Spinal cord (tissue), 10 donors: ENCODE data around the gene FASN. TPM values are rescaled to one million over a fixed set of nuclear protein-coding genes. Genes with fewer than 3 reads are reported as not detected.
A peak's percentile ranks its signal among the peaks of the same experiment; 100 is the strongest.

Experiments used
- DNase-seq, 6 donors: peaks; one replicate each; pipeline versions ENCODE4 v3.0.0 to v3.0.0-alpha.2; 2013 to 2015; ENCODE audit warnings: low spot score in 6 of 6, low read depth in 4 of 6
- H3K27ac ChIP-seq: one replicate; pipeline ENCODE4 v1.5.1; 2013; ENCODE audit warnings: low read depth, low read length, control low read depth
- H3K27me3 ChIP-seq: one replicate; pipeline ENCODE4 v1.6.1; 2013; ENCODE audit warnings: low read length; ENCODE audit not compliant: control insufficient read depth, insufficient read depth
- H3K36me3 ChIP-seq: one replicate; pipeline ENCODE4 v1.6.1; 2013; ENCODE audit warnings: low read length; ENCODE audit not compliant: control insufficient read depth, insufficient read depth
- H3K4me1 ChIP-seq: one replicate; pipeline ENCODE4 v1.6.1; 2013; ENCODE audit warnings: low read length; ENCODE audit not compliant: control insufficient read depth, insufficient read depth
- H3K4me3 ChIP-seq: one replicate; pipeline ENCODE4 v1.5.1; 2013; ENCODE audit warnings: low read depth, low read length, control low read depth
- H3K9me3 ChIP-seq: one replicate; pipeline ENCODE4 v1.6.1; 2013; ENCODE audit warnings: low read length; ENCODE audit not compliant: control insufficient read depth, insufficient read depth
- WGBS: methylation state at CpG from one replicate; pipeline ENCODE4 v1.1.5; 2013; ENCODE audit warnings: missing lambda C conversion rate; ENCODE audit not compliant: insufficient coverage; 5-methylcytosine and 5-hydroxymethylcytosine counted together
- polyA plus RNA-seq, 2 donors: library from polyadenylated mRNA; unstranded; fragments of 120-200 nt; gene quantifications; one replicate each; pipeline ENCODE4 v1.2.1, GENCODE V29; 2013; ENCODE audit not compliant: insufficient read length in 2 of 2
- total RNA-seq, 2 donors: library from RNA; depleted of rRNA in 1 of 2; stranded (reverse); fragments of 120-200 nt in 1 of 2; fragments of >200 nt in 1 of 2; gene quantifications; one replicate each; pipeline versions ENCODE4 v1.2.3 to v1.2.4, GENCODE V29; 2013 to 2014
- donor health status: healthy.

Gene FASN
- total and polyA plus RNA-seq, 4 donors = 57.7 to 184 (median 110) TPM

DNA sequence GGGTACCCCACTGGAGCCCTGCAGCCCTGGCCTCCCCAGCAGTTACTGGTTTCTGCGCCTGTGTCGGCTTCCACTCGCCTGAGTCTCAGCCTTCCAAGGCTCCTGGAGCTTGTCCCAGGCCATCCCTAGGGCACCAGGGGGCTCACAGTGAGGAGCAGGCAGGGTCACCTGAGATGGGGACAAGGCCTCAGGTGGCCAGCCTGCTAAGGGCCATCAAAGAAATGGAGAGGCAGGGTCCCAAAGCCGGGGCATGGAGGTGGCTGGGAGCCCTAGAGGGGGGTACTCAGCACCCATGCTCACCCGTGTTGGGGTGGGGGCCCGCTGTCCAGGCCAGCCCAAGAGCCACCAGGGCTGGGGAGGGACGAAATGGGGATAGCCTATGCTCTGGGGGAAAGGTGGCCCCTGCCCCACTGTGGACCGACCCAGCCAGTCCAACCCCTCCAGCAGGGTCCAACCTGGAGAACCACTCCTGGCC, 1.3 kb downstream of the FASN start:
- peaks cover 72% of the 10 kb centered on the region for H3K36me3 ChIP-seq
- H3K9me3 ChIP-seq = no peaks in the 10 kb centered on the region
- H3K4me1 ChIP-seq = peaks cover 44% of the 10 kb centered on the region
- H3K4me3 ChIP-seq = peak overlapping the region; percentile 57
- H3K27ac ChIP-seq = peak overlapping the region; percentile 52
- 41% methylated on average over 8 of the region's 8 CpGs for WGBS
- no peaks in the 10 kb centered on the region for H3K27me3 ChIP-seq
- no peak for DNase-seq

- Histone ChIP-seq H3K36me3 (peaks cover 72% of the 10 kb centered on the region), H3K27ac (no peak overlapping the region)
Observed at GRCh38 chr17:82095777-82096708, 2.0 kb downstream of the FASN start.

DNA sequence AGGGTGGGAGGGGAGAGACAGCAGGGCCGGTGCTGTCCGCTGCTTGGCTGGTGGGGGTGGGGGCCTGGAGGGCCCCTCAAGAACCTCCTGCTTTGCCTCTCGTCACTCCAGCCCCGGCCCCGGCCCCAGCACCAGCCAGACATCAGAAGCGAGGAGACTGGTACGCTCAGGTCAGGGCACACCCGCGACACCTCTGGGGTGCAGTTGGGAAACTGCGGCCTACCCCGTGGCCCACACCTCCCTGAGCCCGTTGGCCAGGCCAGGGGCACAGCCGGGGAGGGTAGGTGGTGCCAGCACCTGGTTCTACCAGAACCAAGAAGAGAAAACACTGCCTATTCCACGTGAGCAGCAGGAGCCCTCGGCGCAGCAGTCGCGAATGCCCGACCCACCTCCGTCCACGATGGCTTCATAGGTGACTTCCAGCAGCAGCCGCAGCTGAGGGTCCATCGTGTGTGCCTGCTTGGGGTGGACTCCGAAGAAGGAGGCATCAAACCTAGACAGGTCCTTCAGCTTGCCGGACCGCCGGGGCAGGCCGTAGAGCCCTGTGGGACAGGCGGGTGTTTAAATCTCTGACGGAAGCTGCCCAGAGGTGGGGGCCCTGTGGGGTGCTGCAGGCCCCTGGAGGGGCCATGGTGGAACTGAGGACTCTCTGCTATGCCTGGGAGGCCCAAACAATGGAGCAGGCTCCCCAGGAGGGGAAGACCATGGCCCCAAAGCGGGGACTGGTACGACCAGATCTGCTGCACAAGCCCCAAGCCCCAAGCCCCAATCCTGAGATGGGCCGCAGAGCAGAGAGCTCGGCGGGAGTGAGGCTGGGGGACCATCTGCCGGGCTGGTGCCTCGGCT, 2.9 kb downstream of the FASN start:
- no peak overlapping the region for H3K4me3 ChIP-seq
- no peak overlapping the region for H3K27ac ChIP-seq
- peaks cover 31% of the 10 kb centered on the region for H3K4me1 ChIP-seq
- H3K9me3 ChIP-seq = no peaks in the 10 kb centered on the region
- no peaks in the 10 kb centered on the region for H3K27me3 ChIP-seq
- no peak for DNase-seq
- peaks cover 72% of the 10 kb centered on the region for H3K36me3 ChIP-seq
- 88% methylated on average over 37 of the region's 37 CpGs for WGBS

More at GRCh38 chr17:82095777-82096708, 2.0 kb downstream of the FASN start:
- Histone ChIP-seq H3K4me1 (peaks cover 38% of the 10 kb centered on the region), H3K4me3 (peak overlapping the region; percentile 57), H3K9me3 (no peaks in the 10 kb centered on the region), H3K27me3 (no peaks in the 10 kb centered on the region)
- WGBS = 88% methylated on average over 35 of the region's 35 CpGs
- no peak for DNase-seq

- peaks cover 91% of the 10 kb centered on the region for H3K36me3 ChIP-seq
- WGBS = 95% methylated on average over 36 of the region's 40 CpGs
- DNase-seq = no peak
- H3K4me1 ChIP-seq = peaks cover 20% of the 10 kb centered on the region
- no peak overlapping the region for H3K27ac ChIP-seq
- no peaks in the 10 kb centered on the region for H3K9me3 ChIP-seq
- H3K4me3 ChIP-seq = no peak overlapping the region
- no peaks in the 10 kb centered on the region for H3K27me3 ChIP-seq
Observed at GRCh38 chr17:82092995-82093751, 4.9 kb downstream of the FASN start.

DNA sequence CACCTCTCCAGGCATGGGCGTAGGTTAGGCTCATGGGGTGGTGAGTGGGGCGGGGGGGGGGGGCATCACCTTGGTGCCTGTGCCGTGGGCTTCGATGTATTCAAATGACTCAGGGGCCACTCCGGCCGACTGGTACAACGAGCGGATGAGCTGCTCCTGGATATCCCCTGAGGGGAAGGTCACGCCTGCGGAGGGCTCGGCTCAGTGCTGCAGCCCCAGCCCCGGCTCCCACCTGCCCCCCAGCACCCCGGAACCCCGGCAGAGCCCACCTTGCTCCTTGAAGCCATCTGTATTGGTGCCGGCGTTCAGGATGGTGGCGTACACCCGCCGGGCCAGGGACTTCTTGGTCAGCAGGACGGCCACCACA, 5.4 kb downstream of the FASN start:
- no peaks in the 10 kb centered on the region for H3K9me3 ChIP-seq
- H3K27me3 ChIP-seq = no peaks in the 10 kb centered on the region
- no peak for DNase-seq
- WGBS = 95% methylated on average over 20 of the region's 20 CpGs
- no peak overlapping the region for H3K27ac ChIP-seq
- H3K36me3 ChIP-seq = peaks cover 96% of the 10 kb centered on the region
- peaks cover 20% of the 10 kb centered on the region for H3K4me1 ChIP-seq
- H3K4me3 ChIP-seq = no peak overlapping the region

GRCh38 chr17:82092094-82092586, 5.9 kb downstream of the FASN start:
- no peak overlapping the region for H3K27ac ChIP-seq
- H3K4me3 ChIP-seq = no peak overlapping the region
- H3K27me3 ChIP-seq = no peaks in the 10 kb centered on the region
- H3K4me1 ChIP-seq = peaks cover 20% of the 10 kb centered on the region
- peaks cover 100% of the 10 kb centered on the region for H3K36me3 ChIP-seq
- WGBS = 95% methylated on average over 22 of the region's 23 CpGs
- DNase-seq = no peak
- H3K9me3 ChIP-seq = no peaks in the 10 kb centered on the region

DNA sequence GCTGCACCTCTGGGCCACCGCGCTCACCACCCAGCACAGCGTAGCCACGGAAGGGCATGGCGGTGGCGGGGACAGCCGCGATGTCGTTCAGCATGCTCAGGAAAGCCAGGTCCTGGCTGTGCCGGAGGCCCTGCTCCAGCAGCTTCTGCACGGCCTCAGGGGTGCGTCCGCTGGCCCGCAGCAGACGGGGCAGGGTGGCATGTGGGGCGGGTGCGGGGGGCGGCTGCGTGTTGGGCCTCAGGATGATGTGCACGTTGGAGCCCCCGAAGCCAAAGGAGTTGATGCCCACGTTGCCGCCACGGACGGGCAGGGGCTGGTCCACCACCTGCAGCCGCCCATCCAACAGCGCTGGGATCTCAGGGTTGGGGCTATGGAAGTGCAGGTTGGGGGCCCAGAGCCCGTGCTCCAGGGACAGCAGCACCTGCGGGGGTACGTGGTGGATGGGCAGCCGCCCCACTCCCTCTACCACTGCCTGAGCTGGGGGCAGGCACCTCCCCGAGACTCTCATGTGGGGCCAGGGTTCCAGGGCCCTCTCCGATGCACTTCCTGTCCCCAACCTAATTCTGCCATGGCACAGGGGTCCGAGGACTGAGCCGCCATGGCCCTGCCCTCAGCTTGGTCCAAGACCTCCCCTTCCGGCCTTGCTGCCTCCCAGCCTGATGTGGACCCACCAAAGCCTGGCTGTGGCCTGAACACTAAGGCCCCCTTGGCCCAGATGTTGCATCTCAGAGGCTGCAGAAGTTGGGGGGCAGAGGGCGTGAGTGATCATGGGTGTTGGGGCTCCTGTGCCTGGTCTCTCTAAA, 6.6 kb downstream of the FASN start:
- DNase-seq = no peak
- 97% methylated on average over 37 of the region's 37 CpGs for WGBS

GRCh38 chr17:82090549-82091263, 7.3 kb downstream of the FASN start:
- Histone ChIP-seq H3K27me3 (no peaks in the 10 kb centered on the region), H3K4me3 (no peak overlapping the region), H3K27ac (no peak overlapping the region), H3K4me1 (peaks cover 5% of the 10 kb centered on the region), H3K9me3 (no peaks in the 10 kb centered on the region), H3K36me3 (peaks cover 100% of the 10 kb centered on the region)
- DNase-seq = no peak
- WGBS = 94% methylated on average over 25 of the region's 29 CpGs

More for the DNA sequence above, 6.6 kb downstream of the FASN start:
- Histone ChIP-seq H3K27me3 (no peaks in the 10 kb centered on the region), H3K9me3 (no peaks in the 10 kb centered on the region), H3K4me3 (no peak overlapping the region), H3K4me1 (peaks cover 13% of the 10 kb centered on the region), H3K27ac (no peak overlapping the region), H3K36me3 (peaks cover 100% of the 10 kb centered on the region)
